ENCODE data around the gene ITPR2. TPM values are rescaled to one million over a fixed set of nuclear protein-coding genes. Genes with fewer than 3 reads are reported as not detected.

ITPR2 gene
- total RNA-seq, 2 experiments from 2014 or later, result 25.6 to 44.7 TPM

GRCh38 chr12:26768611-26769603, 64.1 kb downstream of the ITPR2 start:
- Histone ChIP-seq H4K20me1 (ENCODE audit: insufficient read depth, low read length) (no peaks in the 10 kb centered on the region), H3K27ac (ENCODE audit: low read depth, low read length, poor library complexity, severe bottlenecking) (no peak overlapping the region), H3K36me3 (ENCODE audit: insufficient read depth, low read length) (no peaks in the 10 kb centered on the region), H3K4me3 (ENCODE audit: low read depth, low read length, poor library complexity, severe bottlenecking) (no peak overlapping the region), H3K4me1 (ENCODE audit: insufficient read depth, low read length, poor library complexity, severe bottlenecking) (peaks cover 15% of the 10 kb centered on the region), H3K9me3 (ENCODE audit: low read length) (no peaks in the 10 kb centered on the region), H3K79me2 (ENCODE audit: insufficient read depth, low read depth, low read length) (no peaks in the 10 kb centered on the region), H3K9me2 (ENCODE audit: insufficient read depth, low read length) (no peaks in the 10 kb centered on the region), H3K4me2 (ENCODE audit: low read length) (peak overlapping the region; percentile 27), H2AFZ (ENCODE audit: low read length) (no peak overlapping the region)
- intact Hi-C loops (cut with micrococcal nuclease; ENCODE audit: unreplicated experiment), result no loop called here
- ChIA-PET CTCF (ENCODE audit: unreplicated experiment) (no interaction called here), POLR2A (interaction anchor here (0.5 to 0.7 kb wide), 4 partner anchors 54 to 112 kb away, joined by 3 to 4 read pairs (median 3); no protein-coding TSS in a partner anchor)
- peak; percentile 46 for DNase-seq (ENCODE audit: low spot score)
- no peak for TF ChIP-seq EZH2phosphoT487 (IDR thresholded peaks at IDR 0.05; ENCODE audit: borderline replicate concordance, low read depth, low read length)
- no TSS peak for BruUV-seq (replicated peaks)

- DNase-seq (ENCODE audit: low spot score), result no peak
- Histone ChIP-seq H4K20me1 (ENCODE audit: insufficient read depth, low read length) (no peaks in the 10 kb centered on the region), H3K79me2 (ENCODE audit: insufficient read depth, low read depth, low read length) (no peaks in the 10 kb centered on the region), H3K27ac (ENCODE audit: low read depth, low read length, poor library complexity, severe bottlenecking) (no peak overlapping the region), H3K9me3 (ENCODE audit: low read length) (no peaks in the 10 kb centered on the region; the same call in 1 of the 2 replicates), H3K36me3 (ENCODE audit: insufficient read depth, low read length) (no peaks in the 10 kb centered on the region), H3K4me2 (ENCODE audit: low read length) (no peak overlapping the region), H2AFZ (ENCODE audit: low read length) (no peak overlapping the region), H3K4me1 (ENCODE audit: insufficient read depth, low read length, poor library complexity, severe bottlenecking) (peaks cover 15% of the 10 kb centered on the region), H3K4me3 (ENCODE audit: low read depth, low read length, poor library complexity, severe bottlenecking) (no peak overlapping the region), H3K9me2 (ENCODE audit: insufficient read depth, low read length) (no peaks in the 10 kb centered on the region)
- TF ChIP-seq CTCF (conservative IDR thresholded peaks at IDR 0.05; ENCODE audit: low read length) (no peak), EZH2phosphoT487 (IDR thresholded peaks at IDR 0.05; ENCODE audit: borderline replicate concordance, low read depth, low read length) (no peak)
- CTCF ChIA-PET (ENCODE audit: unreplicated experiment), result no interaction called here
- intact Hi-C loops (cut with micrococcal nuclease; ENCODE audit: unreplicated experiment), result no loop called here
- POLR2A ChIA-PET, result no interaction called here
- no TSS peak for BruUV-seq (replicated peaks)
Observed at GRCh38 chr12:26767865-26768264, 65.1 kb downstream of the ITPR2 start.

GRCh38 chr12:26767116-26767515, 65.9 kb downstream of the ITPR2 start:
- intact Hi-C loops (cut with micrococcal nuclease; ENCODE audit: unreplicated experiment), result no loop called here
- H3K79me2 ChIP-seq (ENCODE audit: insufficient read depth, low read depth, low read length), result no peaks in the 10 kb centered on the region
- H3K9me3 ChIP-seq (ENCODE audit: low read length), result peaks cover 4% of the 10 kb centered on the region; the same call in 1 of the 2 replicates
- H3K4me3 ChIP-seq (ENCODE audit: low read depth, low read length, poor library complexity, severe bottlenecking), result no peak overlapping the region
- no peak overlapping the region for H3K4me2 ChIP-seq (ENCODE audit: low read length)
- no peaks in the 10 kb centered on the region; the same call in 1 of the 2 replicates for H3K36me3 ChIP-seq (ENCODE audit: insufficient read depth, low read length)
- H3K4me1 ChIP-seq (ENCODE audit: insufficient read depth, low read length, poor library complexity, severe bottlenecking), result peaks cover 15% of the 10 kb centered on the region
- H2AFZ ChIP-seq (ENCODE audit: low read length), result no peak overlapping the region
- CTCF ChIA-PET (ENCODE audit: unreplicated experiment), result no interaction called here
- no TSS peak for BruUV-seq (replicated peaks)
- no peak for DNase-seq (ENCODE audit: low spot score)
- POLR2A ChIA-PET, result no interaction called here
- TF ChIP-seq CTCF (conservative IDR thresholded peaks at IDR 0.05; ENCODE audit: low read length), result no peak
- no peaks in the 10 kb centered on the region for H3K9me2 ChIP-seq (ENCODE audit: insufficient read depth, low read length)
- no peaks in the 10 kb centered on the region for H4K20me1 ChIP-seq (ENCODE audit: insufficient read depth, low read length)
- no peak overlapping the region for H3K27ac ChIP-seq (ENCODE audit: low read depth, low read length, poor library complexity, severe bottlenecking)
